Measurements from ENCODE around the gene IQGAP2.

- peak; percentile 41; the same call in 1 of the 2 replicates for TF ChIP-seq CTCF (conservative IDR thresholded peaks at IDR 0.05; ENCODE audit: low read depth, low read length)
- TF ChIP-seq EZH2 (IDR thresholded peaks at IDR 0.05; ENCODE audit: low read length, unreplicated experiment) = no peak
- no peak for TF ChIP-seq EZH2phosphoT487 (IDR thresholded peaks at IDR 0.05; ENCODE audit: borderline replicate concordance, low read length)
Observed at GRCh38 chr5:76602094-76602726, 199.1 kb downstream of the IQGAP2 start.

Data from PC-3 (cell line).